DND-41 (cell line): Measurements from ENCODE around the gene WDR38.
"Not testable (repeated sequence)": the region's sequence is repeated elsewhere in the genome, so short reads cannot be mapped to it uniquely, and the experiment has no call there.

Source experiments
- ATAC-seq: fragments of 200-7000 bp; cut with Tn5 transposase; 3 replicates; pipeline ENCODE4 v1.9.1; 2021; ENCODE audit warnings: low read depth; ENCODE audit not compliant: insufficient read depth
- DNase-seq: peaks from one replicate; pipeline ENCODE4 v3.0.0-alpha.2; 2020
- H2AFZ ChIP-seq: 2 replicates; pipeline ENCODE4 v1.6.0; 2012; ENCODE audit warnings: low read depth, low read length
- H3K27ac ChIP-seq: 2 replicates; pipeline ENCODE4 v1.5.1; 2012; ENCODE audit warnings: low read length, inconsistent platforms
- H3K27me3 ChIP-seq: fragments of 200-600 bp; sonication (generic); 2 replicates; pipeline ENCODE4 v1.6.0; 2012; ENCODE audit warnings: low read length, mild to moderate bottlenecking, inconsistent platforms; ENCODE audit not compliant: insufficient read depth, poor library complexity
- H3K36me3 ChIP-seq: 2 replicates; pipeline ENCODE4 v1.5.1; 2012; ENCODE audit warnings: low read length, inconsistent platforms; ENCODE audit not compliant: insufficient read depth
- H3K4me1 ChIP-seq: 2 replicates; pipeline ENCODE4 v1.5.1; 2012; ENCODE audit warnings: mild to moderate bottlenecking, low read length; ENCODE audit not compliant: insufficient read depth
- H3K4me2 ChIP-seq: 2 replicates; pipeline ENCODE4 v1.6.0; 2012; ENCODE audit warnings: mild to moderate bottlenecking, moderate library complexity, low read length, inconsistent platforms; ENCODE audit not compliant: insufficient read depth
- H3K4me3 ChIP-seq, 2 experiments: fragments of 200-600 bp in 1 of 2; shearing (Covaris generic) in 1 of 2; 2 replicates each; pipeline ENCODE4 v1.5.1; 2012 to 2016; ENCODE audit warnings: inconsistent platforms in 2 of 2, low read length in 2 of 2, mild to moderate bottlenecking in 2 of 2, low read depth in 1 of 2, moderate library complexity in 1 of 2
- H3K79me2 ChIP-seq: 2 replicates; pipeline ENCODE4 v1.6.0; 2012; ENCODE audit warnings: low read length, inconsistent platforms; ENCODE audit not compliant: insufficient read depth
- H3K9ac ChIP-seq: 2 replicates; pipeline ENCODE4 v1.6.0; 2012; ENCODE audit warnings: low read depth, mild to moderate bottlenecking, inconsistent platforms, low read length, moderate library complexity
- H3K9me3 ChIP-seq: 2 replicates; pipeline ENCODE4 v1.5.1; 2012; ENCODE audit warnings: low read length, moderate library complexity, mild to moderate bottlenecking, inconsistent platforms; ENCODE audit not compliant: insufficient read depth, severe bottlenecking
- H4K20me1 ChIP-seq: 2 replicates; pipeline ENCODE4 v1.6.0; 2012; ENCODE audit warnings: low read length; ENCODE audit not compliant: insufficient read depth
- EZH2 ChIP-seq: IDR thresholded peaks from 3 replicates; pipeline ENCODE4 v1.6.1; 2012; ENCODE audit warnings: borderline replicate concordance, low read depth, mild to moderate bottlenecking, moderate library complexity, low read length, inconsistent platforms; ENCODE audit not compliant: severe bottlenecking
- TF ChIP-seq, protein P1 (sequence below): IDR thresholded peaks from 2 replicates; pipeline ENCODE4 v1.5.1; 2012; ENCODE audit warnings: borderline replicate concordance, low read length, moderate library complexity, mild to moderate bottlenecking; ENCODE audit not compliant: poor library complexity, severe bottlenecking; ENCODE audit errors: extremely low read depth

Gene WDR38

DNA sequence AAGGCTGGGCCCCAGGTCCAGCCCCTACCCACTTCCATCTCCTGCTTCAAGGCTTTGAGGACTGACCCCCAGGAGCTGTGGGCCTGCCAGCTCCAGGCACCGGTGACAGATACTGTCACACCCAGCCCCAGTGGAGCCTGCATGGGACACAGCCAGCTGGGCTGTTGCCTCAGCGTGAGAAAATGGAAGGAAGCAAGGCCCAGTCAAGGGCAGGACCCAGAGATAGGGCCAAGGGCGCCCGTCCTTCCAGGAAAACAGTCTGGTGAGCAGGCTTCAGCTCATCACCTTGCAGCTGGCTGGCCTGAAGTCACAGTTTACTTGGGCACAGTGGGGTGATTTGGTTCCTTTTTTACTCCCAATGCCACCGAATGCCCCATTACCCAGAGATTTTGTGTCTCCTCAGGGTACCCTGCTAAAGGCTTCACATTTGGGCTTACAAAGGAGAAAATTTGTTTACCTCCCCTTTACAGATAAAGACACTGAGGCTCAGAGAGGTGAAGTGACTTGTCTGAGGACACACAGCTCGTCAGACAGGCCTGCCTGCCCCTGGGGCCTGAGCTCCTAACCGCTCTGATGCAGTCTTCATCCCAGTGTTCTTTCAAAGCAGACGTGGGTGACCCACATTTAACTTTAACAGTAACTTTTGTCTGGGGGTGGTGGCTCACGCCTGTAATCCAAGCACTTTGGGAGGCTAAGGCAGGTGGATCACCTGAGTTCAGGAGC, 21.5 kb upstream of the WDR38 start:
- no peak overlapping the region for H3K4me3 ChIP-seq
- no peak for TF ChIP-seq EZH2
- TF ChIP-seq, protein P1, sequence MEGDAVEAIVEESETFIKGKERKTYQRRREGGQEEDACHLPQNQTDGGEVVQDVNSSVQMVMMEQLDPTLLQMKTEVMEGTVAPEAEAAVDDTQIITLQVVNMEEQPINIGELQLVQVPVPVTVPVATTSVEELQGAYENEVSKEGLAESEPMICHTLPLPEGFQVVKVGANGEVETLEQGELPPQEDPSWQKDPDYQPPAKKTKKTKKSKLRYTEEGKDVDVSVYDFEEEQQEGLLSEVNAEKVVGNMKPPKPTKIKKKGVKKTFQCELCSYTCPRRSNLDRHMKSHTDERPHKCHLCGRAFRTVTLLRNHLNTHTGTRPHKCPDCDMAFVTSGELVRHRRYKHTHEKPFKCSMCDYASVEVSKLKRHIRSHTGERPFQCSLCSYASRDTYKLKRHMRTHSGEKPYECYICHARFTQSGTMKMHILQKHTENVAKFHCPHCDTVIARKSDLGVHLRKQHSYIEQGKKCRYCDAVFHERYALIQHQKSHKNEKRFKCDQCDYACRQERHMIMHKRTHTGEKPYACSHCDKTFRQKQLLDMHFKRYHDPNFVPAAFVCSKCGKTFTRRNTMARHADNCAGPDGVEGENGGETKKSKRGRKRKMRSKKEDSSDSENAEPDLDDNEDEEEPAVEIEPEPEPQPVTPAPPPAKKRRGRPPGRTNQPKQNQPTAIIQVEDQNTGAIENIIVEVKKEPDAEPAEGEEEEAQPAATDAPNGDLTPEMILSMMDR, result no peak
- H3K27me3 ChIP-seq, result no peaks in the 10 kb centered on the region
- no peak overlapping the region for H2AFZ ChIP-seq
- H3K4me2 ChIP-seq, result no peak overlapping the region
- H3K79me2 ChIP-seq, result no peaks in the 10 kb centered on the region
- no peaks in the 10 kb centered on the region for H4K20me1 ChIP-seq
- no peak for ATAC-seq
- no peaks in the 10 kb centered on the region for H3K36me3 ChIP-seq
- no peaks in the 10 kb centered on the region for H3K9me3 ChIP-seq
- no peak overlapping the region for H3K9ac ChIP-seq
- DNase-seq, result no peak
- H3K4me1 ChIP-seq, result no peaks in the 10 kb centered on the region
- no peak overlapping the region for H3K27ac ChIP-seq

GRCh38 chr9:124834591-124834990, 18.7 kb upstream of the WDR38 start:
- Histone ChIP-seq H2AFZ (no peak overlapping the region), H3K27me3 (no peaks in the 10 kb centered on the region), H3K79me2 (no peaks in the 10 kb centered on the region), H4K20me1 (no peaks in the 10 kb centered on the region), H3K4me2 (no peak overlapping the region), H3K9ac (no peak overlapping the region), H3K9me3 (no peaks in the 10 kb centered on the region), H3K4me1 (no peaks in the 10 kb centered on the region), H3K27ac (no peak overlapping the region), H3K36me3 (no peaks in the 10 kb centered on the region), H3K4me3 (no peak overlapping the region)
- ATAC-seq (no peak), DNase-seq (no peak)
- TF ChIP-seq, protein P1, result no peak
- no peak for TF ChIP-seq EZH2

- H3K27me3 ChIP-seq, result no peaks in the 10 kb centered on the region
- H3K4me3 ChIP-seq, result no peak overlapping the region
- no peaks in the 10 kb centered on the region for H4K20me1 ChIP-seq
- ATAC-seq, result no peak
- no peak overlapping the region for H3K27ac ChIP-seq
- no peak for TF ChIP-seq EZH2
- TF ChIP-seq, protein P1, result no peak
- no peak for DNase-seq
- no peaks in the 10 kb centered on the region for H3K79me2 ChIP-seq
- no peaks in the 10 kb centered on the region for H3K4me1 ChIP-seq
- H3K4me2 ChIP-seq, result no peak overlapping the region
- no peaks in the 10 kb centered on the region for H3K9me3 ChIP-seq
- H2AFZ ChIP-seq, result no peak overlapping the region
- H3K36me3 ChIP-seq, result no peaks in the 10 kb centered on the region
- no peak overlapping the region for H3K9ac ChIP-seq
Measured at GRCh38 chr9:124835026-124835557, 18.2 kb upstream of the WDR38 start.

- not testable (repeated sequence) for H3K4me2 ChIP-seq, H3K79me2 ChIP-seq, H2AFZ ChIP-seq, H3K36me3 ChIP-seq, ATAC-seq, H3K27me3 ChIP-seq, H3K4me3 ChIP-seq, H3K4me1 ChIP-seq, H4K20me1 ChIP-seq, H3K9ac ChIP-seq, H3K9me3 ChIP-seq, H3K27ac ChIP-seq, DNase-seq
Measured at GRCh38 chr9:124838132-124838531, 15.1 kb upstream of the WDR38 start.

GRCh38 chr9:124838567-124839275, 14.5 kb upstream of the WDR38 start:
- not testable (repeated sequence) for H3K9ac ChIP-seq, H3K4me3 ChIP-seq, H3K79me2 ChIP-seq, H3K4me2 ChIP-seq, DNase-seq, H3K36me3 ChIP-seq, H3K9me3 ChIP-seq, H3K4me1 ChIP-seq, H3K27me3 ChIP-seq, H3K27ac ChIP-seq, H2AFZ ChIP-seq, H4K20me1 ChIP-seq, ATAC-seq
